Mesothelial cell of epicardium (in vitro differentiated cells): ENCODE data around the gene STARD3. TPM values are rescaled to one million over a fixed set of nuclear protein-coding genes. Genes with fewer than 3 reads are reported as not detected.

ENCODE experiments used
- DNase-seq, 2 experiments: peaks; one replicate each; pipeline ENCODE4 v3.0.0; 2021; ENCODE audit warnings: low spot score in 2 of 2; ENCODE audit not compliant: unreplicated experiment in 2 of 2
- H3K27ac Mint-ChIP-seq: 2 replicates; pipeline ENCODE4 v1.8.0; 2021; ENCODE audit warnings: mixed read lengths
- H3K27me3 Mint-ChIP-seq: 2 replicates; pipeline ENCODE4 v1.8.0; 2021; ENCODE audit warnings: low read depth, mixed read lengths
- H3K36me3 Mint-ChIP-seq: 2 replicates; pipeline ENCODE4 v1.8.0; 2021; ENCODE audit warnings: mixed read lengths
- H3K4me1 Mint-ChIP-seq: 2 replicates; pipeline ENCODE4 v1.8.0; 2021; ENCODE audit warnings: mixed read lengths
- H3K4me3 Mint-ChIP-seq: 2 replicates; pipeline ENCODE4 v1.8.0; 2021; ENCODE audit warnings: mild to moderate bottlenecking, moderate library complexity, mixed read lengths
- H3K9me3 Mint-ChIP-seq: 2 replicates; pipeline ENCODE4 v1.8.0; 2021; ENCODE audit warnings: mixed read lengths
- CTCF ChIP-seq: fragments of 200-600 bp; sonication (generic); IDR thresholded peaks from one replicate; pipeline ENCODE4 v1.5.0; 2021; ENCODE audit warnings: antibody characterized with exemption; ENCODE audit not compliant: unreplicated experiment
- total RNA-seq: library from RNA; stranded (reverse); gene quantifications from 3 replicates; pipeline ENCODE4 v1.2.1, GENCODE V29; 2021

The STARD3 gene
- total RNA-seq, 1 donor from 2014 or later = 56.2 TPM

- no peak overlapping the region for H3K4me3 Mint-ChIP-seq
- DNase-seq = no peak
- H3K9me3 Mint-ChIP-seq = no peaks in the 10 kb centered on the region
- H3K36me3 Mint-ChIP-seq = no peaks in the 10 kb centered on the region
- H3K27ac Mint-ChIP-seq = no peak overlapping the region
- no peak for TF ChIP-seq CTCF
- H3K4me1 Mint-ChIP-seq = peaks cover 7% of the 10 kb centered on the region
- H3K27me3 Mint-ChIP-seq = peaks cover 95% of the 10 kb centered on the region
These were observed 34.2 kb upstream of the STARD3 start for GRCh38 chr17:39602533-39603303.

DNA sequence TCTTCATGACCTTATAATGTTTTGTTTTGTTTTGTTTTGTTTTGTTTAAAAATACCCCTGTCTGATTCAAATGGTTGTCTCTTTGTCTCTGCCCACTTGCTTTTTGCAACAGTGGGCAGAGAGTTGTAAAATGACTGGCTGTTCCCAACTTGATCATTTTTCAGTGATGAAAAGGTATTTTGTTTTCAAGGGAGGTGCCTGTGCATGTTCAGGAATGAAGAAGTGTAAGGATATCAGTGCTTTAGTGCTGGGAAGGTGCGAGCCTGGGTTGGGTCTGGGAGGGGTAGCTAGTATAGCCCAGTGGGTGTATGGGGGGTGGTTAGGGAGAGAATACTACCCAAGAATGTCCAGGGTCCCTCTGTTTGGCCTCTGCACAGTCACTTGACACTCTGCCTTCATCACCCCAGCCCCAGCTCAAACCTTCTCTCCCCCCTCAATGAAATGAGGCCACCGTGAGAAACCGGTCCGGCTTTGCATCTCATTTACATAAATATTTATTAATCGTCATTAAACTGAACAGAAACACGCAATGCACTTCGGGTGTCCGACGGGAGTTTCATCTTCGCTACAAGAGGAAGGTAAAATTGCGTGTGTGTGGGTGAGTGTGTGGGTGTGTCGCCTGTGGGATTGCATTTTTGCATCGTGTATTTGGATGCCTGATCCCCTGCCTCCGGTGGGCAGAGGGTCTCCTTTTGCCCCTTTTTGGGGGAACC, 33.5 kb upstream of the STARD3 start:
- Mint-ChIP-seq H3K4me3 (no peak overlapping the region), H3K27ac (no peak overlapping the region)
- no peak for DNase-seq

GRCh38 chr17:39604911-39605491, 31.9 kb upstream of the STARD3 start:
- no peak overlapping the region for H3K27ac Mint-ChIP-seq
- DNase-seq = no peak
- H3K36me3 Mint-ChIP-seq = no peaks in the 10 kb centered on the region
- TF ChIP-seq CTCF = no peak
- peaks cover 9% of the 10 kb centered on the region for H3K4me1 Mint-ChIP-seq
- no peaks in the 10 kb centered on the region for H3K9me3 Mint-ChIP-seq
- peaks cover 95% of the 10 kb centered on the region for H3K27me3 Mint-ChIP-seq
- no peak overlapping the region for H3K4me3 Mint-ChIP-seq

More for the DNA sequence above, 33.5 kb upstream of the STARD3 start:
- peaks cover 8% of the 10 kb centered on the region for H3K4me1 Mint-ChIP-seq
- TF ChIP-seq CTCF = no peak
- H3K9me3 Mint-ChIP-seq = no peaks in the 10 kb centered on the region
- H3K27me3 Mint-ChIP-seq = peaks cover 94% of the 10 kb centered on the region
- H3K36me3 Mint-ChIP-seq = no peaks in the 10 kb centered on the region

GRCh38 chr17:39605492-39606433, 31.2 kb upstream of the STARD3 start:
- TF ChIP-seq CTCF = no peak
- no peaks in the 10 kb centered on the region for H3K36me3 Mint-ChIP-seq
- DNase-seq = no peak
- H3K4me3 Mint-ChIP-seq = no peak overlapping the region
- peaks cover 95% of the 10 kb centered on the region for H3K27me3 Mint-ChIP-seq
- no peaks in the 10 kb centered on the region for H3K9me3 Mint-ChIP-seq
- H3K4me1 Mint-ChIP-seq = peaks cover 9% of the 10 kb centered on the region
- no peak overlapping the region for H3K27ac Mint-ChIP-seq

DNA sequence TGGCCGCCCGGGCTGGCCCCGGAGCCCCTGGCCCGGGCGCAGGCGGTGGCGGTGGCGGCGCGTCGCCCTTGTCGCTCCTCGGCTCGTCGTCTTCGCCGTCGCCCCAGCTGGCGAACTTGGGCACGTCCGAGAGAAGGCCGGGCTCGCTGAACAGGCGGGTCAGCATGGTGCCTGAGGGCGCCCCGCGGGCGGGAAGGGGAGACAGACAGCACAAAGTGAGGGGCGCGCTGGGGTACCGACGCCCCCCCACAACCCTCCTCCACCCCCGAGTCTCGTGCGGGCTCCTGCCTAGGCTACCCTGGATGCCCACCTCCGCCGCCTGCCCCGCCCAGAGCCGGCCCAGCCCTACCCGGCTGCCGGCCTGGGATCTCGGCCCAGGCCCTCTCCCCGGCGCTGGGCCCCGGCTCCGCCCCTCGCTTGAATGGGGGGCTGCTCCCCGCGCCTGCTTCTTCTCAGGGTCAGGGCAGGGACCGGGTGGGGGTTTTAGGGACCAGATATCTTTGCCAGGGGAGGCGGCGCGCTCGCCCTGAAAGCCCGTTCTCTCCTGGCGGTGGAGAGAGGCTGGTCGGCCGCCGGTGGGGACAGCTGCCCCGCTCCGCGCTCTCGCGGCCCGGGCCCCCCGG, 30.4 kb upstream of the STARD3 start:
- no peak overlapping the region for H3K4me3 Mint-ChIP-seq
- DNase-seq = no peak
- no peak for TF ChIP-seq CTCF
- no peak overlapping the region for H3K27ac Mint-ChIP-seq
- no peaks in the 10 kb centered on the region for H3K9me3 Mint-ChIP-seq
- H3K36me3 Mint-ChIP-seq = no peaks in the 10 kb centered on the region
- H3K27me3 Mint-ChIP-seq = peaks cover 95% of the 10 kb centered on the region
- peaks cover 9% of the 10 kb centered on the region for H3K4me1 Mint-ChIP-seq
